HG03558 (cell line): ENCODE results near the gene CD70.
"Not testable (repeated sequence)": the region's sequence is repeated elsewhere in the genome, so short reads cannot be mapped to it uniquely, and the experiment has no call there.

Experiments
- ATAC-seq: cut with Tn5 transposase; IDR thresholded peaks from one replicate; pipeline ENCODE4 v1.9.1; 2021; ENCODE audit warnings: moderate number of reproducible peaks; ENCODE audit not compliant: unreplicated experiment; ENCODE audit errors: extremely low read depth

CD70 gene

DNA sequence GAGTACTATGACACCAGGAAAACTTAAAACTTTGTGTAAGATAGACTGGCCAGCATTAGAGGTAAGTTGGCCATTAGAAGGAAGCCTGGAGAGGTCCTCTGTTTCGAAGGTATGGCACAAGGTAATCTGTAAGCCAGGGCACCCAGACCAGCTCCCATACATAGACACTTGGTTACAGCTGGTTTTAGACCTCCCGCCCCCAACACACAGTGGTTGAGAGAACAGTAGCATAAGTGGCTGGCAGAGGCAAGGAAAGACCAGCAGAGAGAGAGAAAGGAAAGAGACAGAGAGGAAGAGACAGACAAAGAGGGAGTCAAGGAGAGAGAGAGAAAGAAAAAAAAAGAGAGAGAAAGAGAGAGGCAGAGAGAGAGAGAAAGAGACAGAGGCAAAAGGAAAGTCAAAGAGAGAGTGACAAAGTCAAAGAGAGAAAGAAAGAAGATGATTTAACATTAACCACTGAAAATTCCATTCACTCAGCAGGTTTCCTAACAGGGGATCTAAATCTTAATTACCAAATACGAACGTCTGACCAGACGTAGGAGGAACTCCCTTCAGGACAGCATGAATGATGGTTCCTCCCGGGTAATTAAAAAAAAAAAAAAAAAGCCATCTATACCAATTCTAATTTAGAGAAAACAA is 7.4 kb upstream of the CD70 start:
- ATAC-seq: not testable (repeated sequence)

DNA sequence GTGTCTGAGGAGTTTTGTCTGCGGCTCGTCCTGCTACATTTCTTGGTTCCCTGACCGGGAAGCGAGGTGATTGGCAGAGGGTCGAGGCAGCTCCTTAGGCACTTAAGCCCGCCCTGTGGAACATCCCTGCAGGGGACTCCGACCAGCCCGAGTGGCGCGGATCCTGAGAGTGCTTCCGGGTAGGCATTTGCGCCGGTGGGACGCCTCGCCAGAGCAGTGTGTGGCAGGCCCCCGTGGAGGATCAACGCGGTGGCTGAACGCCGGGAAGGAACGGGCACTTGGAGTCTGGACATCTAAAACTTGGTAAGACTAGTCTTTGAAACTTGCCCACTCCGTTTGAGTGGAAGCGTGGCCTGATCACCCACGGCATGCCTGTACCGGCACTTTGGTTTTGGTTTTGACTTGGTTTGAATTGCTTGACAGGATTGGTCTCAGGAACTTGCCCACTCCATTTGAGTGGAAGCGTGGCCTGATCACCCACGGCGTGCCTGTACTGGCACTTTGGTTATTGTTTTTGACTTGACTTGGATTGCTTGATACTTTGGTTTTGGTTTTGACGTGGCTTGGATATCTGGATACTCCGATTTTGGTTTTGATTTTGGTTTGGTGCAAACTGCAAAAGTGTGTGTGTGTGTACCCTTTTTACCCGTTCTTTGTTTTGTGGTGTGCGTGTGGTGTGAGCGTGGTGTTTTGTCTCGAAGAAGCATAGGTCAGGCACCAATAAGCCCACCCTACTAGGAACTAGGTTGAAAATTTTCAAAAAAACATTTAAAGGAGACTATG is 6.7 kb upstream of the CD70 start:
- not testable (repeated sequence) for ATAC-seq

DNA sequence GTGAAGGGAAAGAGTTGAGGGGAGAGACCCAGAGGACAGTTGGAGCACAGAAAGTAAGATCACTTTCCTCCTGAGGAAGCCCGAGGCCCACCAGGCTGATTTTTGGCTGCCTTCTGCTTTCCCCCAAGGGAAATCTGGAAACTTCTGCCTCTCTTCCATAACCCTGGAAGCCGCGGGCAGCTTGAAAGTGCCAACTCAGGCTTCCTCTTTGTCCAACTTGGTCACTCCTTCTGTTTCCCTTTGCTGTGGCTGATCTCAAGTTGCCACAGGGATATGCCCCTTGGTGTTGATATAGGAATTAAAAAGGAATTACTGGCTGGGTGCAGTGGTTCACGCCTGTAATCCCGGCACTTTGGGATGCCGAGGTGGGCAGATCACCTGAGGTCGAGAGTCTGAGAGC is 5.7 kb upstream of the CD70 start:
- no peak for ATAC-seq

DNA sequence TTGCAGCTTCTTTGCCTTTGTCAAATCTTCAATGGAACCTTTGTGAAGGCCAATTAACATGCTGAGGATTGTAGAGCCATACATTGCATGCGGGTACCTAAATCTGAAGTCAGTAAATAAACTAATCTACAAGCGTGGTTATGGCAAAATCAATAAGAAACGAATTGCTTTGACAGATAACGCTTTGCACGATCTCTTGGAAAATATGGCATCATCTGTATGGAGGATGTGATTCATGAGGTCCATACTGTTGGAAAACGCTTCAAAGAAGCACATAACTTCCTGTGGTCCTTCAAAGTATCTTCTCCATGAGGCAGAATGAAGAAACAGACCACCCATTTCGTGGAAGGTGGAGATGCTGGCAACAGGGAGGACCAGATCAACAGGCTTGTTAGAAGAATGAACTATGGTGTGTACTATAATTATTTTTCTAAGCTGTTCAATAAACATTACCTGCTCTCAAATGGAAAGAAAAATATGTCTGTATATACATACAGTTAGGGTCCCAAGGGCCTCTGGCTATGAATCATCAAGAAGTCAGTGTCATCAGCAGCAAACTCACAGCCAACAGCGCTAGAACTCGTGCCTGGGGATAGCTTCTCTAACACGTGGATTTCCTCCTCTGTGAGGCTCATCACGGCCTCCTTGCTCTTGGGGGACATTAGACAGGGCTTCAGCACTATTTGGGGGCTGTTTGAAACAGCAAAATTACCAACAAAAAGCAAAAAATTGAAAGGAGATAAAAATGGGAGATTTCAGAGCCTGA is 2.9 kb upstream of the CD70 start:
- no peak for ATAC-seq

- no peak for ATAC-seq
Measured at GRCh38 chr19:6590258-6590826, 608 bp downstream of the CD70 start.

DNA sequence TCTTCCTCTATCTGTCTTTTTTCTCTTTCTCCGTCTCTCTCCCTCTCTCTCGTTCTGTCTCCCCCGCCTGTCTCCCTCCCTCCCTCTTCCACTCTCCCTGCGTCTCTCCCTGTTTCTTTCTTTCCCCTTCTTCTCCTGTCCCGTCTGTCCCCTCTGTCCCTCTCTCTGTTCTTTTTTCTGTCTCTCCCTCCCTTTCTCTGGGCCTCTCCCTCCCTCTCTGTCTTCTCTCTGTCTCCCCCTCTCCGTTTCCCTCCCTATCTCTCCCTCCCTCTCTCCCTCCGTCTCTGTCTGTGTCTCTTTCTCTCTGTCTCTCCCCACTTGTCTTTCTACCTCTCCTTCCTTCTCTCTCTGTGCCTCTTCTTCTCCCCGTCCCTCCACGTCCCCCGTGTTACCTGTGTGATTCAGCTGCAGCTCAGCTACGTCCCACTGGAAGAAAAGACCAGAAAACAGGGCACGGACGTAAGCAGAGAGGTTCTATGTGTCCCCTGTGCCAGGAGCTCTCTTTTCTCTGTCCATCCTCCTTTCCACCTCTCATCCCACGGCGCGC is 1.2 kb downstream of the CD70 start:
- ATAC-seq: no peak

GRCh38 chr19:6588508-6589345 is 2.2 kb downstream of the CD70 start:
- no peak for ATAC-seq

GRCh38 chr19:6587998-6588507 is 2.9 kb downstream of the CD70 start:
- ATAC-seq: no peak

DNA sequence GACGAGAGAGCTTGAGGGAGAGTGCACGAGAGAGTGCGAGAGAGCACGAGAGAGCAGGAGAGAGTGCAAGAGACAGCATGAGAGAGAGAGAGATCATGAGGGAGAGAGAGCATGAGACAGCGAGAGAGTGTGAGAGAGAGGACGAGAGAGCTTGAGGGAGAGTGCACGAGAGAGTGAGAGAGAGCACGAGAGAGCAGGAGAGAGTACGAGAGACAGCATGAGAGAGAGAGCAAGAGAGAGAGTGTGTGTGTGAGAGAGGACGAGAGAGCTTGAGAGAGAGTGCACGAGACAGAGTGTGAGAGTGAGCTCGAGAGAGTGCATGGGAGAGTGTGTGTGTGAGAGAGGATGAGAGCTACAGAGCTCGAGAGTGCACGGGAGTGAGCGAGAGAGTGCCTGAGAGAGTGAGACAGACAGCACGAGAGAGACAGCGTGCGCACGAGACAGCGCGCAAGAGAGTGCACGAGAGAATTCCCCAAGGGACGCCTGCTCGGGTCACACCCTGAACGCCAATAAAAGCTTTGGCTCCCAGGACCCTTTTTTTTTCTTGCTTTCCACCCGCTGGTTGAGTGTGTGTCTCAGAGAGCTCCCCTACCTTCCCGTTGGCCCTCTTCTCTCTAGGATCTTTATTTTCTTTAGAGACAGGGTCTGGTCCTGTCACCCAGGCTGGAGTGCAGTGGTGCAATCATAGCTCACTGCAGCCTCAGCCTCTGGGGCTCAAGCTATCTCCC is 3.7 kb downstream of the CD70 start:
- no peak for ATAC-seq

DNA sequence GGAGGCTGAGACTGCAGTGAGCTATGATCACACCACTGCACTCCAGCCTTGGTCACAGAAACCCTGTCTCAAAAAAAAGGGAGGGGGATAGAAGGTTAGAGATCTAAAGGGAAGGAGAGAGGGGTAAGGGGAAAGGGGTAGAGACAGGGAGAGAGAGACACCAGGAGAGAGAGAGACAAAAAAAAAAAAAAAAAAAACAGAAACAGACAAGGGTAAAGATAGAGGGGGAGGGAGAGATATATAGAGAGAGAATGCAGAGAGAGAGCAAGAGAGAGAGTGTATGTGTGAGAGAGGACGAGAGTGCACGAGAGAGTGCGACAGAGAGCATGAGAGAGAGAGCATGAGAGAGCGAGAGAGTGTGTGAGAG is 4.2 kb downstream of the CD70 start:
- no peak for ATAC-seq

GRCh38 chr19:6586056-6586455 is 4.9 kb downstream of the CD70 start:
- no peak for ATAC-seq

GRCh38 chr19:6582515-6583484 is 8.2 kb downstream of the CD70 start:
- not testable (repeated sequence) for ATAC-seq

DNA sequence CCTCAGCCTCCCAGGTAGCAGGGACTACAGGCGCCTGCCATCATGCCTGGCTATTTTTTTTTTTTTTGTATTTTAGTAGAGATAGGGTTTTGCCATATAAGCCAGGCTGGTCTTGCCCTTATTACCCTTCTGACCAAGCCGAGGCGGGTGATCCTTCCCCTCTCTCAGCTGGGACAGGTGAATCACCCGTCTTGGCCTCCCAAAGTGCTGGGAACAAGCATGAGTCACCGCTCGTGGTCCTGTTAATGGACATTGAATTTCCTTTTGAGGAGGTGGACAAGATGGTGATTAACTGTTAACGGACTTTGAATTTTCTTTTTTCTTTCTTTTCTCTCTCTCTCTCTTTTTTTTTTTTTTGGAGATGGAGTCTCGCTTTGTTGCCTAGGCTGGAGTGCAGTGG is 10.6 kb downstream of the CD70 start:
- ATAC-seq: no peak

DNA sequence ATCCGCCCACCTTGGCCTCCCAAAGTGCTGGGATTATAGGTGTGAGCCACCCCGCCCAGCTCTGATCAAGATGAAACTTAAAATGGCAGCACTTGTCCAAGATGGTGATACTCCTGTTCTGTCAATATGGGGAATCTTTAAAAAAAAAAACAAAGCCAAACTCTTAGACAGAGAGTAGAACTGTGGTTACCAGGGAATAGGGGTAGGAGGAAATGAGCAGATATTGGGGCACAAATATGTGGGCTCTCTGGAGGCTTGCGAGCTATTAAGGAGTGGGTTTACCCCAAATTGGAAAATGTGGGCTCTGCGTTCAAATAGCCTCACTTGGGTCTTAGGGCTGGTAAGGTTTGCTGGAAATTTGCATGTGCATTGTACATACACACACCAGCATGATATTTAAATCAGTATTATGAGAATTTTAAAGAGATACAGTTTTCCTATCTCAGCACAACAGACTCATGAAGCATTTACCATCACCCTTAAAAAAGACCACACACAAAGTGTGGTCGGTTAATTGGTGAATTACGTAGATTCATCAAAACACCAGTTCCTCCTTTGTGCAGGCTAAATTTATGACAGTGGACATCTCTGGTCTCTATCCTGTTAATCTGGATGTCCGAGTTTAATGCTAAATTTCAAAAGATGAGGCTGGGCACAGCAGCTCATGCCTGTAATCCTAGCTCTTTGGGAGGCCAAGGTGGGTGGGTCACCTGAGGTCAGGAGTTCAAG is 11.3 kb downstream of the CD70 start:
- no peak for ATAC-seq

- no peak for ATAC-seq
Measured at GRCh38 chr19:6577476-6578125, 13.3 kb downstream of the CD70 start.

GRCh38 chr19:6576869-6577475 is 14.0 kb downstream of the CD70 start:
- ATAC-seq: no peak
